Progenitor cell of endocrine pancreas (in vitro differentiated cells): ENCODE results near the gene DTNB. TPM values are rescaled to one million over a fixed set of nuclear protein-coding genes. Genes with fewer than 3 reads are reported as not detected.
"Not testable (repeated sequence)": the region's sequence is repeated elsewhere in the genome, so short reads cannot be mapped to it uniquely, and the experiment has no call there.

Experiments
- DNase-seq: peaks from one replicate; pipeline ENCODE4 v3.0.0; 2021; ENCODE audit warnings: low spot score; ENCODE audit not compliant: unreplicated experiment
- H3K27ac Mint-ChIP-seq: 2 replicates; pipeline ENCODE4 v1.8.0; 2021; ENCODE audit warnings: mild to moderate bottlenecking, moderate library complexity, mixed read lengths
- H3K27me3 Mint-ChIP-seq: 2 replicates; pipeline ENCODE4 v1.8.0; 2021; ENCODE audit warnings: mixed read lengths
- H3K36me3 Mint-ChIP-seq: 2 replicates; pipeline ENCODE4 v1.8.0; 2022; ENCODE audit warnings: mixed read lengths; ENCODE audit not compliant: insufficient read depth
- H3K4me1 Mint-ChIP-seq: 2 replicates; pipeline ENCODE4 v1.8.0; 2021; ENCODE audit warnings: low read depth, mixed read lengths
- H3K4me3 Mint-ChIP-seq: 2 replicates; pipeline ENCODE4 v1.8.0; 2021; ENCODE audit warnings: low read depth, mild to moderate bottlenecking, moderate library complexity, mixed read lengths
- H3K9me3 Mint-ChIP-seq: 2 replicates; pipeline ENCODE4 v1.8.0; 2021; ENCODE audit warnings: low read depth, mixed read lengths
- total RNA-seq: library from RNA; stranded (reverse); gene quantifications from 2 replicates; pipeline ENCODE4 v1.2.1, GENCODE V29; 2021
- TF ChIP-seq, protein P1 (sequence below): fragments of 200-600 bp; sonication (generic); IDR thresholded peaks from one replicate; pipeline ENCODE4 v1.5.0; 2021; ENCODE audit warnings: antibody characterized with exemption, mild to moderate bottlenecking; ENCODE audit not compliant: unreplicated experiment

The DTNB gene
- total RNA-seq, 1 donor from 2014 or later = 29.3 TPM

GRCh38 chr2:25537526-25537925, 135.9 kb downstream of the DTNB start:
- H3K4me1 Mint-ChIP-seq = no peaks in the 10 kb centered on the region
- no peak overlapping the region for H3K27ac Mint-ChIP-seq
- no peak for DNase-seq
- H3K9me3 Mint-ChIP-seq = peaks cover 4% of the 10 kb centered on the region
- TF ChIP-seq, protein P1, sequence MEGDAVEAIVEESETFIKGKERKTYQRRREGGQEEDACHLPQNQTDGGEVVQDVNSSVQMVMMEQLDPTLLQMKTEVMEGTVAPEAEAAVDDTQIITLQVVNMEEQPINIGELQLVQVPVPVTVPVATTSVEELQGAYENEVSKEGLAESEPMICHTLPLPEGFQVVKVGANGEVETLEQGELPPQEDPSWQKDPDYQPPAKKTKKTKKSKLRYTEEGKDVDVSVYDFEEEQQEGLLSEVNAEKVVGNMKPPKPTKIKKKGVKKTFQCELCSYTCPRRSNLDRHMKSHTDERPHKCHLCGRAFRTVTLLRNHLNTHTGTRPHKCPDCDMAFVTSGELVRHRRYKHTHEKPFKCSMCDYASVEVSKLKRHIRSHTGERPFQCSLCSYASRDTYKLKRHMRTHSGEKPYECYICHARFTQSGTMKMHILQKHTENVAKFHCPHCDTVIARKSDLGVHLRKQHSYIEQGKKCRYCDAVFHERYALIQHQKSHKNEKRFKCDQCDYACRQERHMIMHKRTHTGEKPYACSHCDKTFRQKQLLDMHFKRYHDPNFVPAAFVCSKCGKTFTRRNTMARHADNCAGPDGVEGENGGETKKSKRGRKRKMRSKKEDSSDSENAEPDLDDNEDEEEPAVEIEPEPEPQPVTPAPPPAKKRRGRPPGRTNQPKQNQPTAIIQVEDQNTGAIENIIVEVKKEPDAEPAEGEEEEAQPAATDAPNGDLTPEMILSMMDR = no peak
- peaks cover 14% of the 10 kb centered on the region for H3K36me3 Mint-ChIP-seq
- H3K4me3 Mint-ChIP-seq = no peak overlapping the region
- no peaks in the 10 kb centered on the region for H3K27me3 Mint-ChIP-seq

DNA sequence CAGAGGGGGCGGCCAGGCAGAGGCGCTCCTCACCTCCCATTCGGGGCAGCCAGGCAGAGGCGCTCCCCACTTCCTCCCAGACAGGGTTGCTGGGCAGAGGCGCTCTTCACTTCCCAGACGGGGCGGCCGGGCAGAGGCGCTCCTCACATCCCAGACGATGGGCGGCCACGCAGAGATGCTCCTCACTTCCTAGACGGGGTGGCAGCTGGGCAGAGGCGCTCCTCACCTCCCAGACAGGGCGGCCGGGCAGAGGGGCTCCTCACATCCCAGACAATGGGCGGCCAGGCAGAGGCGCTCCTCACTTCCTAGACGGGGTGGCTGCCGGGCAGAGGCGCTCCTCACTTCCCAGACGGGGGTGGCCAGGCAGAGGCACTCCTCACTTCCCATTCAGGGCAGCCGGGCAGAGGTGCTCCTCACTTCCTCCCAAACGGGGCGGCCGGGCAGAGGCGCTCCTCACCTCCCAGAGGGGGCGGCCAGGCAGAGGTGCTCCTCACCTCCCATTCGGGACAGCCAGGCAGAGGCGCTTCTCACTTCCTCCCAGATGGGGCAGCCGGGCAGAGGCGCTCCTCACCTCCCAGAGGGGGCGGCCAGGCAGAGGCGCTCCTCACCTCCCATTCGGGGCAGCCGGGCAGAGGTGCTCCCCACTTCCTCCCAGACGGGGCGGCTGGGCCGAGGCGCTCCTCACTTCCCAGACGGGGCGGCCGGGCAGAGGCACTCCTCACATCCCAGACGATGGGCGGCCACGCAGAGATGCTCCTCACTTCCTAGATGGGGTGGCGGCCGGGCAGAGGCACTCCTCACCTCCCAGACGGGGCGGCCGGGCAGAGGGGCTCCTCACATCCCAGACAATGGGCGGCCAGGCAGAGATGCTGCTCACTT, 137.7 kb downstream of the DTNB start:
- not testable (repeated sequence) for H3K4me3 Mint-ChIP-seq, H3K4me1 Mint-ChIP-seq, H3K9me3 Mint-ChIP-seq, H3K27ac Mint-ChIP-seq, H3K27me3 Mint-ChIP-seq, DNase-seq
- peaks cover 14% of the 10 kb centered on the region for H3K36me3 Mint-ChIP-seq

- H3K4me3 Mint-ChIP-seq, H3K27me3 Mint-ChIP-seq, DNase-seq, H3K4me1 Mint-ChIP-seq, H3K27ac Mint-ChIP-seq, H3K9me3 Mint-ChIP-seq: not testable (repeated sequence)
- peaks cover 14% of the 10 kb centered on the region for H3K36me3 Mint-ChIP-seq
Measured at GRCh38 chr2:25534937-25535336, 138.4 kb downstream of the DTNB start.

GRCh38 chr2:25534455-25534854, 138.9 kb downstream of the DTNB start:
- Mint-ChIP-seq H3K36me3 (peaks cover 14% of the 10 kb centered on the region), H3K9me3 (peaks cover 4% of the 10 kb centered on the region), H3K4me1 (no peaks in the 10 kb centered on the region), H3K27me3 (no peaks in the 10 kb centered on the region), H3K4me3 (no peak overlapping the region), H3K27ac (no peak overlapping the region)
- no peak for DNase-seq
- TF ChIP-seq, protein P1 = no peak

DNA sequence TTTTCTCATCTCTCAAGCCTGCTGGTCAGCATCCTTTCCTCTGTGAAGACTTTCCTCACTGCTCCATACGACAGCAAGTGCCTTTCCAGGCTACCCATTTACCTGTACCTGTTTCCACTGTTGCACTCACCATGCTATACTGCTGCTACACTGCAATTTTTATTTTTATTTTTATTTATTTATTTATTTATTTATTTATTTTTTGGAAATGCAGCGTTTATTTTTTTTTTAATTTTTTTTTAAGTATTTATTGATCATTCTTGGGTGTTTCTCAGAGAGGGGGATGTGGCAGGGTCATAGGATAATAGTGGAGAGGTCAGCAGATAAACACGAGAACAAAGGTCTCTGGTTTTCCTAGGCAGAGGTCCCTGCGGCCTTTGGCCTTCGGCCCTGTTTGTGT, 139.6 kb downstream of the DTNB start:
- H3K4me3 Mint-ChIP-seq = not testable (repeated sequence)
- H3K36me3 Mint-ChIP-seq = peaks cover 14% of the 10 kb centered on the region

DNA sequence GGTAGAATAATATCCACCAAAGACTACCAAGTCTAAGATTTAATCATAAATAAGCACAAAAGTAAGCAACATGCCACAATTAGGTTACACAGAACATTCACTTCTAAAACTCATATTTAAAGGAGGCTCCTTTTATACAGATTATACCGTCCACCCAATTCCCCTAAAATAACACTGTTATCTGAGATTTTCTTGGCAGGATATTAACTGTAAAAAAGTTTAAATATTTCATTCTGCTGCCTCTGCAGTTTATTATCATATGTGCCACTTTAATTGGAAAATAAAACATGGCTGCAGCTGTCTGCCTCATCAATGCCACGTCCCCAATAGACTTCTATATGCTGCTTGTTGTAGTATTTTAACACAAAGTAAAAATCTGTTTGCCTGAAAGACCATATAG, 140.9 kb downstream of the DTNB start:
- Mint-ChIP-seq H3K27me3 (no peaks in the 10 kb centered on the region), H3K9me3 (peaks cover 4% of the 10 kb centered on the region), H3K27ac (no peak overlapping the region), H3K4me3 (no peak overlapping the region), H3K36me3 (peaks cover 14% of the 10 kb centered on the region), H3K4me1 (no peaks in the 10 kb centered on the region)
- TF ChIP-seq, protein P1 = no peak
- no peak for DNase-seq

More for the DNA sequence above, 139.6 kb downstream of the DTNB start:
- H3K27ac Mint-ChIP-seq = peak overlapping the region; percentile 19
- H3K9me3 Mint-ChIP-seq, H3K4me1 Mint-ChIP-seq, H3K27me3 Mint-ChIP-seq, DNase-seq: not testable (repeated sequence)

GRCh38 chr2:25529034-25529433, 144.3 kb downstream of the DTNB start:
- Mint-ChIP-seq H3K4me1 (peaks cover 1% of the 10 kb centered on the region), H3K36me3 (peaks cover 5% of the 10 kb centered on the region), H3K9me3 (no peaks in the 10 kb centered on the region), H3K27me3 (no peaks in the 10 kb centered on the region), H3K27ac (no peak overlapping the region), H3K4me3 (no peak overlapping the region)
- DNase-seq = no peak
- TF ChIP-seq, protein P1 = no peak
